ENCODE results near the gene G6PC3. TPM values are rescaled to one million over a fixed set of nuclear protein-coding genes. Genes with fewer than 3 reads are reported as not detected.

Gene G6PC3
- total and polyA plus RNA-seq, 2 donors (not counting 3 experiments of a cell fraction or from before 2014, with no cell fraction given): 78.4 to 194 TPM

- intact Hi-C loops (cut with micrococcal nuclease): no loop called here
- no peak overlapping the region for H2AFZ ChIP-seq (ENCODE audit: low read depth, low read length)
- DNase-seq (ENCODE audit: low read depth, low spot score): no peak
- no peak overlapping the region for H3K27ac ChIP-seq (ENCODE audit: insufficient read depth, low read depth, low read length)
- no peak overlapping the region for H3K4me3 ChIP-seq (replicated peaks in 1 of 3; ENCODE audit: insufficient read depth in 1 of 3, low read depth in 1 of 3, low read length in 3 of 3)
- no peak overlapping the region for H3K4me2 ChIP-seq (ENCODE audit: insufficient read depth, low read length)
- H3K27me3 ChIP-seq (ENCODE audit: control insufficient read depth in 2 of 2, insufficient read depth in 2 of 2, low read length in 2 of 2): no peaks in the 10 kb centered on the region
- peaks cover 8 to 26% of the 10 kb centered on the region in 2 experiments for H3K36me3 ChIP-seq (ENCODE audit: control insufficient read depth in 2 of 2, extremely low read depth in 1 of 2, insufficient read depth in 2 of 2, low read length in 2 of 2)
- ChIA-PET POLR2A (no interaction called here), CTCF (interaction anchor here (0.7 to 2.8 kb wide), 4 partner anchors 15 to 115 kb away, joined by 3 to 12 read pairs (median 10); no protein-coding TSS in a partner anchor)
- no peaks in the 10 kb centered on the region for H3K9me3 ChIP-seq (replicated peaks; ENCODE audit: control insufficient read depth, insufficient read depth, low read length)
- no peaks in the 10 kb centered on the region for H4K20me1 ChIP-seq (replicated peaks; ENCODE audit: control insufficient read depth, extremely low read depth, insufficient read depth, low read length)
- BruUV-seq (replicated peaks): no TSS peak
- no peak for FAIRE-seq
- H3K9me1 ChIP-seq (replicated peaks; ENCODE audit: control insufficient read depth, extremely low read depth, insufficient read depth, low read length): no peaks in the 10 kb centered on the region
- no peak for TF ChIP-seq POLR2A (IDR thresholded peaks at IDR 0.05; ENCODE audit: low read depth, low read length)
- dilution Hi-C loops (cut with MboI; ENCODE audit: extremely low pct_ligation_motif_present, low sequenced_read_pairs): no loop called here
- peaks cover 87% of the 10 kb centered on the region for H3K79me2 ChIP-seq (ENCODE audit: control insufficient read depth, insufficient read depth, low read length)
- H3K4me1 ChIP-seq (ENCODE audit: control insufficient read depth, extremely low read depth, insufficient read depth, low read length): peaks cover 7% of the 10 kb centered on the region
- no peak overlapping the region for H3K9ac ChIP-seq (replicated peaks; ENCODE audit: extremely low read depth, insufficient read depth, low read length)
Measured at GRCh38 chr17:44059101-44059892, 11.2 kb upstream of the G6PC3 start.

GRCh38 chr17:44061446-44061845 lies 9.1 kb upstream of the G6PC3 start:
- H4K20me1 ChIP-seq (replicated peaks; ENCODE audit: control insufficient read depth, extremely low read depth, insufficient read depth, low read length): no peaks in the 10 kb centered on the region
- H3K4me2 ChIP-seq (ENCODE audit: insufficient read depth, low read length): no peak overlapping the region

More at GRCh38 chr17:44061446-44061845, 9.1 kb upstream of the G6PC3 start:
- peaks cover 8 to 23% of the 10 kb centered on the region in 2 experiments for H3K36me3 ChIP-seq (ENCODE audit: control insufficient read depth in 2 of 2, extremely low read depth in 1 of 2, insufficient read depth in 2 of 2, low read length in 2 of 2)
- no peaks in the 10 kb centered on the region for H3K9me1 ChIP-seq (replicated peaks; ENCODE audit: control insufficient read depth, extremely low read depth, insufficient read depth, low read length)
- no peak overlapping the region for H3K27ac ChIP-seq (ENCODE audit: insufficient read depth, low read depth, low read length)
- H3K9me3 ChIP-seq (replicated peaks; ENCODE audit: control insufficient read depth, insufficient read depth, low read length): no peaks in the 10 kb centered on the region
- H3K79me2 ChIP-seq (ENCODE audit: control insufficient read depth, insufficient read depth, low read length): peaks cover 91% of the 10 kb centered on the region
- intact Hi-C loops (cut with micrococcal nuclease) (no loop called here), dilution Hi-C loops (cut with MboI; ENCODE audit: extremely low pct_ligation_motif_present, low sequenced_read_pairs) (no loop called here)
- no peak overlapping the region for H2AFZ ChIP-seq (ENCODE audit: low read depth, low read length)
- no peak overlapping the region for H3K9ac ChIP-seq (replicated peaks; ENCODE audit: extremely low read depth, insufficient read depth, low read length)
- no peaks in the 10 kb centered on the region for H3K27me3 ChIP-seq (ENCODE audit: control insufficient read depth in 2 of 2, insufficient read depth in 2 of 2, low read length in 2 of 2)
- no peak for FAIRE-seq
- CTCF ChIA-PET: interaction anchor here (0.7 to 2.8 kb wide), 4 partner anchors 12 to 117 kb away, joined by 3 to 10 read pairs (median 7); no protein-coding TSS in a partner anchor
- BruUV-seq (replicated peaks): no TSS peak
- POLR2A ChIA-PET: interaction anchor here (0.6 kb wide), 1 partner anchor 66 kb away, joined by 7 read pairs; no protein-coding TSS in a partner anchor
- DNase-seq (ENCODE audit: low read depth, low spot score): no peak
- peaks cover 13% of the 10 kb centered on the region for H3K4me1 ChIP-seq (ENCODE audit: control insufficient read depth, extremely low read depth, insufficient read depth, low read length)
- H3K4me3 ChIP-seq (replicated peaks in 1 of 3; ENCODE audit: insufficient read depth in 1 of 3, low read depth in 1 of 3, low read length in 3 of 3): no peak overlapping the region
- no peak for TF ChIP-seq GATA2 (IDR thresholded peaks at IDR 0.05; ENCODE audit: insufficient read depth, insufficient read length, low read depth, low read length)
- no peak for TF ChIP-seq EZH2 (IDR thresholded peaks at IDR 0.05; ENCODE audit: borderline replicate concordance, low read depth, low read length, severe bottlenecking)
- TF ChIP-seq, protein P1, sequence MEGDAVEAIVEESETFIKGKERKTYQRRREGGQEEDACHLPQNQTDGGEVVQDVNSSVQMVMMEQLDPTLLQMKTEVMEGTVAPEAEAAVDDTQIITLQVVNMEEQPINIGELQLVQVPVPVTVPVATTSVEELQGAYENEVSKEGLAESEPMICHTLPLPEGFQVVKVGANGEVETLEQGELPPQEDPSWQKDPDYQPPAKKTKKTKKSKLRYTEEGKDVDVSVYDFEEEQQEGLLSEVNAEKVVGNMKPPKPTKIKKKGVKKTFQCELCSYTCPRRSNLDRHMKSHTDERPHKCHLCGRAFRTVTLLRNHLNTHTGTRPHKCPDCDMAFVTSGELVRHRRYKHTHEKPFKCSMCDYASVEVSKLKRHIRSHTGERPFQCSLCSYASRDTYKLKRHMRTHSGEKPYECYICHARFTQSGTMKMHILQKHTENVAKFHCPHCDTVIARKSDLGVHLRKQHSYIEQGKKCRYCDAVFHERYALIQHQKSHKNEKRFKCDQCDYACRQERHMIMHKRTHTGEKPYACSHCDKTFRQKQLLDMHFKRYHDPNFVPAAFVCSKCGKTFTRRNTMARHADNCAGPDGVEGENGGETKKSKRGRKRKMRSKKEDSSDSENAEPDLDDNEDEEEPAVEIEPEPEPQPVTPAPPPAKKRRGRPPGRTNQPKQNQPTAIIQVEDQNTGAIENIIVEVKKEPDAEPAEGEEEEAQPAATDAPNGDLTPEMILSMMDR (IDR thresholded peaks at IDR 0.05; ENCODE audit: extremely low read depth in 1 of 2, insufficient read depth in 1 of 2, low read depth in 1 of 2, low read length in 2 of 2): no peak
- TF ChIP-seq MAX (IDR thresholded peaks at IDR 0.05; ENCODE audit: insufficient read depth, insufficient read length): no peak
- TF ChIP-seq POLR2A (IDR thresholded peaks at IDR 0.05; ENCODE audit: low read depth, low read length): no peak
- no peak for TF ChIP-seq MYC (IDR thresholded peaks at IDR 0.05; ENCODE audit: low read depth, low read length)
- no peak for TF ChIP-seq FOS (IDR thresholded peaks at IDR 0.05; ENCODE audit: borderline replicate concordance, insufficient read depth, low read length)
- TF ChIP-seq POLR2AphosphoS5 (IDR thresholded peaks at IDR 0.05; ENCODE audit: insufficient read depth, low read depth, low read length): no peak
- TF ChIP-seq JUN (IDR thresholded peaks at IDR 0.05; ENCODE audit: borderline replicate concordance, insufficient read depth, insufficient read length, low read depth): no peak

All from endothelial cell of umbilical vein (primary cell).